Amygdala (tissue), 56 donors: ENCODE results near the gene ENOPH1.
"Not testable (repeated sequence)": the region's sequence is repeated elsewhere in the genome, so short reads cannot be mapped to it uniquely, and the experiment has no call there.

Experiments used
- DNase-seq, 56 donors: peaks; one replicate each; lab custom pipeline; 2025; lab: John Stamatoyannopoulos, UW

The ENOPH1 gene

DNA sequence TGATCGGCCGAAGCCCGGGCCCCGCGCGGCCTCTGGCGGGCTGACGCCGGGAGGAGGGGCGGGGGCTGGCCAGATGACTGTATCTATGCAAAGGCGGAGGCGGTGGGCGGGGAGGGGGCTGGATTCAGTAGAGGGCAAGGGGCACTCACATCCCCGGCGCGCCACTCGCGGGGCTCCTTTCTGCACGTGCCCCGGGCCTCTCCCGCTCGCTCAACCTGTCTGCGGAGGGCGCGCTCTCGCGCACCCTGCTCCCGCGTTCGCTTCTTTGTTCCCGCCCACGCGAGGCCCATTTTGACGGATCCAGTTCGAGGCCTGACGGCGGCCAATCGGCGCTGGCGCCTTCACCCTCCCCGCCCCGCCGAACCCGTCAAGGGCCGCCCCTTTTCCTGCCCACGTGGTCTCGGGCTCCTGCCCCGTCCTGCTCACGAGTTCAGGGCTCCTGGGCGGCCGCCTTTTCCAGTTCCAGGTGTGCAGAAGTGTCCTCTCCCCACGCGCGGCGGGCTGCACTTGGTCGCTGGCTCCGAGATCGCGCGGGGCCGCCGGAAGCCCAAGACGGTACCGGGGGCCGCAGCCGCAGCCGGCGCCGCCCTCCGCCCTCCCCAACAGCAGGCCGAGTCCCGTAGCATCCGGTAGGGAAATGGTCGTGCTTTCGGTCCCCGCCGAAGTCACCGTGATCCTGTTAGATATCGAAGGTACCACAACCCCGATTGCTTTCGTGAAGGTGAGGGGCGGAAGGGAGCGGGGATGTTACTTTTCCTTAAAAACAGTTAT lies at the start of gene ENOPH1, which contains the start of gene HNRNPDL:
ENOPH1 (plus strand) TSS at position 398 of the 771 bp plus-strand sequence; CDS start at position 638, 240 bp downstream.
HNRNPDL (minus strand) TSS at position 270 of the 771 bp plus-strand sequence. CDS start 772 bp downstream, outside the sequence.
- peak; percentile 68 to 98 (median 94) for DNase-seq

DNA sequence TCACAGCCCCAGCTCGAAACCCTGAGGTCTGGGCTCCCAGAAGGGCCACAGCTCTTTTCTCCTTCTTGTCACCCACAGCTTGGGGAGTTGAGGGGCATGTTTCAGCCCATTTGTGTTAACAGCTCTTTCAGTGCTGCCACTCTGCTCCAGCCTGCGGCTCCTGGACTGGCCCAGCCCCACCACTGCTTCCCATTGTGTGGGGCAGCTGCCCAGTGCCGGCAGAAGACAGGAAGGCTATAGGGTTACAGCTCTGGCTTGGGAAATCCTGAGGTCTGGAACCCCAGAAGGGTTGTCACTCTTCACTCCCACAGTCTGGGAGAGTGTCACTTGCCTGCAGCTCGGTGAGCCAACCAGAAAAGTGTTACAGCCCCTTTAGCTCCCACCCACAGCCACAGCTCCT lies 49.6 kb upstream of the ENOPH1 start:
- DNase-seq = no peak

DNA sequence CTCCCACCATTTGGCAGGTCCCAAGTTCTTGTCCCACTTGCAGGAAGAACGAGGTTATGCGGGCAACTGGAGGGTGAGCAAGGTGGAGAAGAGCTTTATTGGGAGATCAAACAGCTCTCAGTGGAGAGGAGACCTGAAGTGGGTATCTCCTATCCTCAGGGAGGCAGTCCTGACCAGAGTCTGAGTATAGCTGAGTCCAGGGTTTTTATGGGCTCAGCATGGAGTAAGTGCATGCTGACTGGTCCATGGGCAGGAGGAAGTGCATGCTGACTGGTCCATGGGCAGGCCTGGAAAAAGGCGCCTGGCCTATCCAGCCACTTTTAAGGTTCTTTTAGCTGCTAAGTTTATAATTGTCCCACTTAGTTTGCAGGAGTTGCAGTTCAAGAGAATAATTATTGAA lies 49.2 kb upstream of the ENOPH1 start:
- DNase-seq = no peak

DNA sequence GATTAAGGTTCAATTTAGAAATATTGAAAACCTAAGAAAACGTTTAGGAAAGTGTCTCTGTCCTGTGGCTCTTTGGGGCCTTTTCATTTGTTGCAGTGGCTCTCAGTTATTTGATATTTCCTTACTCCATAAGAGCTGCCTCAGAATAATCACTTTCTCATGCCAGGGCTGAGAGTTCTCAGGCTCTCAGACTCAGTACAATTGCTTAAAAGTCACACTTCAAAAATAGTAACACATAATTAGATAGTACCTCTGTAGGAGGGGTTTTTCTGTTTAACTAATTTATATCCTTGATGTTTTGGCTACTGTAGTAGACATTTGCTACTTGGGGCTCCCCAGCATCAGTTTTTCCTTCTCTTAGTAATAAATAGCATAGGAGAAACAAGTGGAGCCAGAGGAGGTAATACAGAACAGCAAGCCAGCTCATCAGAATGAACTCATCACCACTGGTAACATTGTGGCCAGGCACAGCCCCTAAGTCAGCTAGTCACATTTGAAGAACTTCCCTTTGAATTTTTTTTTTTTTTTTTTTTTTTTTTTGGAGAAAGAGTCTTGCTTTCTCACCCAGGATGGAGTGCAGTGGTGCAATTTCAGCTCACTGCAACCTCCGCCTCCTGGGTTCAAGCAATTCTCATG lies 48.6 kb upstream of the ENOPH1 start:
- no peak for DNase-seq

DNA sequence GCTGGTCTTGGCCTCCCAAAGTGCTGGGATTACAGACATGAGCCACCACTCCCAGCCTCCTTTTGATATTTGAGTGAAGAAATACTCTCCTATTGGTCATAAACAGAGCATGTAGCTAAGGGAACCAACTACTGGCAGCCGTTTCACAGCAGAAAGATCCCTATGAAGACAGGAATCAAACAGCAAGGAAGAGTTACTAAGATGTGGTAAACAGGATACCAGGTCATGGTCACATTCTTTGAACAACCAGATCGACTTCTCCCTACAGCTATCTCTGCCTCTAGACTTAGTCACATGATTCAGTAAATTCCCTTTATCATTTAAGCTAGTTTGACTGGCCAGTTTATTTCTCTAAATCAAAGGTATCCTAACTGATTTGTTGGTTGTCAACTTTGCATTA lies 47.6 kb upstream of the ENOPH1 start:
- DNase-seq = no peak

DNA sequence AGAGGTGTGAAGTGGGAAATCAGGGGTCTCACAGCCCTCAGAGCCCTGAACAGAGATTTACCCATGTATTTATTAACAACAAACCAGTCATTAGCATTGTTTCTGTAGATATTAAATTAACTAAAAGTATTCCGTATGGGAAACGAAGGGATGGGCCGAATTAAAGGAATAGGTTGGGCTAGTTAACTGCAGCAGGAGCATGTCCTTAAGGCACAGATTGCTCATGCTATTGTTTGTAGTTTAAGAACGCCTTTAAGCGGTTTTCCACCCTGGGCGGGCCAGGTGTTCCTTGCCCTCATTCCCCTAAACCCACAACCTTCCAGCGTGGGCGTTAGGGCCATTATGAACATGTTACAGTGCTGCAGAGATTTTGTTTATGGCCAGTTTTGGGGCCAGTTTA lies 44.1 kb upstream of the ENOPH1 start:
- not testable (repeated sequence) for DNase-seq

DNA sequence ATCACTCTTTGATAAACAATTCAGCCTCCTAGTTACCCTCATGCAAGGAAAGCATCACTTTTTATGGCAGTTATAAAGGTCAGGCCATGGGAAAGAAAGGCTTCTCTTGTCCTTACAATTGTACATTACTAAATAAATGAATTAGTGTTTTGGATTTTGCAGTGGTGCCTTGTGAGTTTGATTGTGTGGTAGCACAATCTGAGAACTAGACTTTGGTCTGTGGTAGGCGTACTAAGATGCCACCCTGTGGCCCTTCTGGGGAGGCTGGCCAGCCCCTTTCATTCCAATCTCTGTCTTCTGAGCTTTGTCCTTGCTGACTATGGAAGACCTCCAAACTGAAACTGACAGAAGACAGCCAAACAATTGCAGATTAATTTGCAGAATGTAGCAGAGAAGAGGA lies 42.0 kb upstream of the ENOPH1 start:
- peak in 4 of 56 donors; percentile 1 to 18 (median 10) for DNase-seq

DNA sequence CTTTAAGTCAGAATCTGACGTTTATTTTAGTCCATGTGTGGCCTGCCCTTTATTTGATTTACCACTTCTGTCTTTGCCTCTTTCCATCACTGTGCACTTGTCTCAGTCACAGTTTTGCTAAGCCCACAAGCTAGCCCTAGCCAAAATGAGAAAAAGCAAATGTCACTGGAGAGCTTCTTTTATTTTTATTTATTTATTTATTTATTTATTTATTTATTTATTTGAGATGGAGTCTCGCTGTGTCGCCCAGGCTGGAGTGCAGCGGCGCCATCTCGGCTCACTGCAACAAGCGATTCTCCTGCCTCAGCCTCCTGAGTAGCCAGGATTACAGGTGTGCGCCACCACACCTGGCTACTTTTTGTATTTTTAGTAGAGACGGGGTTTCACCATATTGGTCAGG lies 40.3 kb upstream of the ENOPH1 start:
- DNase-seq = not testable (repeated sequence)

DNA sequence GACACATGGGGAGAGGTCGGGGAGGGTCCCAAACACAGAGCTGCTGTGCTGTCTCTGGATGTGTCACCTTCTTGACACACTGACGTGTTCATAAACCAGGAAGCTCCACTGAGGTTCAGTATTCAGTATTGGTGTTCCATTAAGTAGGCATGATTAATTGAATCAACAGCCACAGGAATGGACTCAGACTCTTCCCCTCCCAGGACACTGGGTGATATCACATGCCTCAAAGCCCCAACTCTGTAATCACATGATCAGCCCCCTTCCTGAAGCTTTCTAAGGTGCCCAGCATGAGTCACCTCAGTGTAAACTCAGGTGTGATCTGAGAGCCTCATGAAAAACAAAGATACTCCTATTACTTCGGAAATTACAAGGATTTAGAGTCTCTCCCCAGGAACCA lies 35.5 kb upstream of the ENOPH1 start:
- DNase-seq = no peak

DNA sequence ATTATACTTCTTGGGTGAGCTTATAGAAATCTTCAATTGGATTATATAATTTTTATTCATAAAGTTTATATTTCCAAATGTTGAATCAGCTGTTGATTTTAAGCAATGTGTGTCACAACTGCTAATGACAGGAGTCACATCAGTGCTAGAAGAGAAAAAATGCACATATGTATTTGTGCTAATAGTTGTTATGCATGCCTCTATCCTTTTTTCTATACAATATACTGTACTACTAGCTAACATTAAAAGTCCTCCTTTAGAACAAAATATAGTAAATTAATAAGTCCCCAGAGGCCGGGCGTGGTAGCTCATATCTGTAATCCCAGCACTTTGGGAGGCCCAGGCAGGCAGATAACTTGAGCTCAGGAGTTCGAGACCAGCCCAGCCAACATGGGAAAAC lies 32.9 kb upstream of the ENOPH1 start:
- DNase-seq = no peak

DNA sequence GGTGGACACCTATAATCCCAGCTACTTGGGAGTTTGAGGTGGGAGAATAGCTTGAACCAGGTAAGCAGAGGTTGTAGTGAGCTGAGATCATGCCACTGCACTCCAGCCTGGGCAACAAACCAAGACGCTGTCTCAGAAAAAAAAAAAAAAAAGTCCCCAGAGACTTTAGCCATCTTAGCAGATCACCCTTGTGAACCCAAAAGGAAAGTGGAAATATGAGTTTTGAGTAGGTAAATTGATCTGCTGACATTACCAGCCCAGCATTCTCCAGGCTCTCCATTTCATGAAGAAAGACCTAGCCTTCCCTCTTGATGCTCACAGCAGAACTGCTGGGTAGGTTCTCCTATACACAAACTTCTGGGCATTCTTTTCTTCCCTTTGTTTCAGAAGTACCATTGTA lies 32.1 kb upstream of the ENOPH1 start:
- no peak for DNase-seq

DNA sequence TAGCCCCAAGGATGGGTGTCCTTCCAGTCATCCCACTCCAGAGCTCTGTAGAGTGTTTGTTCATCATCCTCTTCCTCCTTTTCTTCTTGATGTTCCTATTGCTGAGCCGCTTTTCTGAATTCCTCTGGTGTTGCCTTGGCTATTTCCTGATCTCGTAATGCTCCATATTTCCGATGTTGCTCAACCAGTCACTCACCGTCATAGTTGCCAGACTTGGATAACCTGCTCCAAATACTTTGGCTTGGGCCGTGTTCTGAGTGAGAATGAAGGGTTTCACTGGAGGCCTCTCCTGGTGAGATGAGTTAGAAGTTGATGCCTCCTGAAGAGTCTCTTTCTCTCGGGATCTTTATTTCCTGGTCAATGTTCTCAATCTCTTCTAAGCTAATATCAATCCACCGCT lies 28.8 kb upstream of the ENOPH1 start:
- no peak for DNase-seq

DNA sequence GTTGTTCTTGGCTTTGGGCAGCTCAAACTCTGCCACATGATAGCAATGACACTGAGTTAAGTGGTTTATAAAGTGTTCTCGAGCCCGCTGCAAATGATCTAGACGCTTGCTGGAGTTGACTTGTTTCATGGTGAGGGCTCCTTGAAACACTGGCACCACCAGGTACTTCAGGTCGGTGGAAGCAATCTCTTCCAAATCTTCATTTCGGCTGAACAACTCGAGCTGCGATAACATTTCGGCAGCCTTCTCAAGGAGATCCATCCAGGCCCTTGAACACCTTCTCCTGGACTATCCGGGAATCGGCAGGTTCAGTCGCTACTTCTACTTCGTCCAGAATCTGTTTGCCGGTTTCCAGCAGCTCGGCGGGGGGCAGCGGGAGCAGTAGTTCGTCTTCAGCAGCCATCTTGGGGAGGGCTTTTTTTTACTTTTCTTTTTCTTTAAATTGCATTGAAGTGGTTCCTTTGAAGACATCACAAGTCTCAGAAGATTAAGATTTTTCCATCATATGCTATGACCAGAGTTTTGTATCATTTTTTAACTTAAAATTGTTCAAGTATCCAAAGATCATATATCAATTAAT lies 28.1 kb upstream of the ENOPH1 start:
- DNase-seq = no peak

DNA sequence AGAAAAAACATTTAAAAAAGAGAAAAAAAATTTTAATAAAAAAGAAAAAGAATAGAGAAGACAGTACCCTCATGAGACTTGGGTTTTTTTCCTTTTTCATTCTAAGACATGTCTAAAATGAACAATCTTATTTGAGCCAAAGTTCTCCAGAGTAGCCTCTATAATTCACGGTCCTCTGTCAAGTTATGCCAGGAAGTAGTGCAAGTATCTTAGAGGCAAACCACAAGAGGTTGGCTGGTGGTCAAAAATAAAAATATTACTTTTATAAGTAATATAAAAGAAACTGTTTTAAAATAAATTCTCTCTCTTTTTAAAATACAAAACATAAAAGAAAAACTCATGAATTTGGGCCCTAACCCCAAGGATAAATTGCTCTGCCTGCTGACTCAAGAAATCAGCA lies 26.7 kb upstream of the ENOPH1 start:
- DNase-seq = no peak

DNA sequence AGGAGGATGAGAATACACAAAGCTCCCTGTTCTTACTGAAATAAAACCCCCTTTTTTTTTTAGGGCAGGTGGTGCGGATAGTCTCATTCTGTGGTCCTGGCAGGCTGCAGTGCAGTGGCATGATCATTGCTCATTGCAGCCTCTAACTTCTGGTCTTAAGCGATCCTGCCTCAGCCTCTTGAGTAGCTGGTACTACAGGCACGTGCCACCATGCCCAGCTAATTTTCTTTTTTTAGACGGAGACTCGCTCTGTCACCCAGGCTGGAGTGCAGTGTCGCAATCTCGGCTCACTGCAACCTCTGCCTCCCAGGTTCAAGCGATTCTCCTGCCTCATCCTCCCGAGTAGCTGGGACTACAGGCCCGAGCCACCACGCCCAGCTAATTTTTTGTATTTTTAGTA lies 15.3 kb upstream of the ENOPH1 start:
- not testable (repeated sequence) for DNase-seq

DNA sequence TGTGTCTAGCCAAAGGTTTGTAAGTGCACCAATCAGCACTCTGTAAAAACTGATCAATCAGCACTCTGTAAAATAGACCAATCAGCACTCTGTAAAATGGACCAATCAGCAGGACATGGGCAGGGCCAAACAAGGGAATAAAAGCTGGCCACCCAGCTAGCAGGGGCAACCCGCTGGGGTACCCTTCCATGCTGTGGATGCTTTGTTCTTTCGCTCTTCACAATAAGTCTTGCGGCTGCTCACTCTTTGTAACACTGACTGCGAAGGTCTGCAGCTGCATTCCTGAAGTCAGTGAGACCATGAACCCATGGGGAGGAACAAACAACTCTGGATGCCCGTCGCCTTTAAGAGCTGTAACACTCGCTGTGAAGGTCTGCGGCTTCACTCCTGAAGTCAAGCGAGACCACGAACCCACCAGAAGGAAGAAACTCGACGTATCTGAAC lies 14.4 kb upstream of the ENOPH1 start:
- DNase-seq = no peak

DNA sequence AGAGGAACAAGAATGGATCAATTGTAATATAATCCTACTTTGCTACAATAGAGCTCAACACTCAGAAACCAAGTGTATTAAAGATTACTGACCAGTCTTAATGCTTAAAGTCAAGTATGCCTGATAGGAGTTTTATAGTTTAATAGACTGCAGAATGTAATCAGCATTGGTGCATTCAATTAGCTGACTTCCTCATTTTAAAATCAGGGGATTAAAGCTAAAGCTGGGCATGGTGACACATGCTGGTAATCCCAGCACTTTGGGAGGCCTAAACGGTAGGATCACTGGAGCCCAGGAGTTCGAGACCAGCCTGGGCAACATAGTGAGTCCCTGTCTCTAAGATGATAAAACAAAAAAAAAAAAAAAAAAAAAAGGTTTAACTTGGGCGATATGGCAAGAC lies 10.9 kb upstream of the ENOPH1 start:
- DNase-seq = no peak

DNA sequence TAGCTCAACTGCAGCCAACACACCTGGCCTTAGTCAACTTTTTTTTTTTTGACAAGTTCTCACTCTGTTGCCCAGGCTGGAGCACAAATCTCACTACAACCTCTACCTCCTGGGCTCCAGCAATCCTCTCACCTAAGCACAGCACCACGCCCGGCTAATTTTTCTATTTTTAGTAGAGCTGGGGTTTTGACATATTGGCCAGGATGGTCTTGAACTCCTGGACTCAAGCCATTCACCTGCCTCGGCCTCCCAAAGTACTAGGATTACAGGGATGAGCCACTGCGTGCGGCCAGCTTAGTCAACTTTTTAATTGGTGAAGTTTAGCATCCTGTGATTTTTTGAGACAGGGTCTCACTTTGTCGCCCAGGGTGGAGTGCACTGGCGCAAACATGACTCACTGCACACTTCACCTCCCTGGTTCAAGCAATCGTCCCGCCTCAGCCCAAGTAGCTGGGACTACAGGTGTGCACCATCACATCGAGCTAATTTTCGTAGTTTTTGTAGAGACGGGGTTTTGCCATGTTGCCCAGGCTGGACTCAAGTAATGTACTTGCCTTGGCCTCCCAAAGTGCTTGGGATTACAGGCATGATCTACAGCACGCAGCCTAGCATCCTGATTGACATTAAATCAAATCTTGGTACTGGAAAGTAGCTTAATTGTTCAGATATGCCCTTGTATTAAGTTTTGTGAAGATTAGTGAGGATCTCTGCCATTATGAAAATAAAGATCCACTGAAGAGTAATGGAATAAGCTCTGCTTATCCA lies 8.4 kb upstream of the ENOPH1 start:
- no peak for DNase-seq

DNA sequence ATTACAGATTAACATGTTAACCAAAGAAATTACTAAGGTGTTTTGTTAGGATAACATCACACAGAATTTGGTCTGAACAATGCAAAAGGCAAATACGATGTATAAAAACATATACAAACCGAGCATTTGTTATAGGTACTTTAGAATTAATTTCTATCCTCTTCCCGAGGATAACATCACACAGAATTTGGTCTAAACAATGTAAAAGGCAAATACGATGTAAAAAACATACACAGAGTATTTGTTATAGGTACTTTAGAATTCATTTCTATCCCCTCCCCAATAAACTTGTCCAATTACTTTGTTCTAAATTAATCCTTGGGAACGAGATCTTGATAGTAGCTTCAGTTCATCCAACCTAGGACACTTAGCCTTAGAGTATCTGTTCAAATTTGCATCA lies 7.8 kb upstream of the ENOPH1 start:
- no peak for DNase-seq

DNA sequence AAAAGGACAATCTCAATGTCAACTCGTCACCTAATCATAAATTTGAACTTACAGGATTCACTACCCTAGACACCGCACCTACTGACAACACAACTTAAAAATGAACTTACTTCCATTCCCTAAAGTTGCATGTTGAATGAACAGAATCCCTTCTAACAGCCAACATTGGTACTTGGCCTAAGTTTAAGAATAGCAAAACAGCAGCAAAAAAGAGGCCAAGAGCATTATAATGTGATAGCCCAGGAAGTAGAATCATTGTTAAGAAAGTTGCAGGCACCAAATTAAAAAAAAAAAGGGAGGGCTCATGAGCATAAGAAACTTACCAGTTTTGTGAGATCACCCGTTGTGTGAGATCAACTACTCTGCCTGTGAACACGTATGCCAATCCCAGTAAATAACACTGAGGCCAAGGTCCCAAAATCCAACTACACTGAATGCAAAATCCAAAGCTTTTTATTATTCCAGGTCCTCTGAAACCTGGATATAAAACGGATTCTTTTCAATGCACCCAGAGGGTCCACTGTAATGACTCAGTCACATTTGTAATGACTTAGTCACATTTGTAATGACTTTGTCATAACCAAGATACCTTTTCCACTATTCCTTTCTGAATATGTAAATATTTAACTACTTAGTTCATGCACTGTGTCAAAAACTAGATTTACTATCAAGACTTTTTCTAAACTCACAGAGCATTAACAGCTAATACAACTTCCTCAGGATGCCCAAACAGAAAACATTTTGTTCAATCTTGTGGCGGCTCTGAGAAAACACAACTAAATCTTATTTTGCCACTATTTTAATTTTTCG lies 6.9 kb upstream of the ENOPH1 start:
- DNase-seq = no peak
